Measurements from ENCODE around the gene KCNIP1.

GRCh38 chr5:170470275-170470674 is 33.5 kb upstream of the KCNIP1 start:
- no peak for TF ChIP-seq PBX3 (IDR thresholded peaks at IDR 0.05)
- no peak for TF ChIP-seq CTCF (IDR thresholded peaks at IDR 0.05)
- no peak for TF ChIP-seq GATA2 (CRISPR knock-in tag; IDR thresholded peaks at IDR 0.05)
- no peak for TF ChIP-seq JUND (IDR thresholded peaks at IDR 0.05)
- TF ChIP-seq USF2 (IDR thresholded peaks at IDR 0.05; ENCODE audit: borderline replicate concordance, low read depth, low read length), result no peak
- no peak for TF ChIP-seq EP300 (IDR thresholded peaks at IDR 0.05; ENCODE audit: borderline replicate concordance in 1 of 2, low read depth in 1 of 2, low read length in 1 of 2)

All from SK-N-SH (cell line).